Measurements from ENCODE around the gene EEPD1. TPM values are rescaled to one million over a fixed set of nuclear protein-coding genes. Genes with fewer than 3 reads are reported as not detected.

EEPD1 gene
- total RNA-seq, 1 experiment from 2014 or later: 48.0 TPM

GRCh38 chr7:36344622-36345021, 191.6 kb downstream of the EEPD1 start:
- TF ChIP-seq POLR2AphosphoS5 (IDR thresholded peaks at IDR 0.05; ENCODE audit: low read depth, low read length): no peak
- TF ChIP-seq, protein P1, sequence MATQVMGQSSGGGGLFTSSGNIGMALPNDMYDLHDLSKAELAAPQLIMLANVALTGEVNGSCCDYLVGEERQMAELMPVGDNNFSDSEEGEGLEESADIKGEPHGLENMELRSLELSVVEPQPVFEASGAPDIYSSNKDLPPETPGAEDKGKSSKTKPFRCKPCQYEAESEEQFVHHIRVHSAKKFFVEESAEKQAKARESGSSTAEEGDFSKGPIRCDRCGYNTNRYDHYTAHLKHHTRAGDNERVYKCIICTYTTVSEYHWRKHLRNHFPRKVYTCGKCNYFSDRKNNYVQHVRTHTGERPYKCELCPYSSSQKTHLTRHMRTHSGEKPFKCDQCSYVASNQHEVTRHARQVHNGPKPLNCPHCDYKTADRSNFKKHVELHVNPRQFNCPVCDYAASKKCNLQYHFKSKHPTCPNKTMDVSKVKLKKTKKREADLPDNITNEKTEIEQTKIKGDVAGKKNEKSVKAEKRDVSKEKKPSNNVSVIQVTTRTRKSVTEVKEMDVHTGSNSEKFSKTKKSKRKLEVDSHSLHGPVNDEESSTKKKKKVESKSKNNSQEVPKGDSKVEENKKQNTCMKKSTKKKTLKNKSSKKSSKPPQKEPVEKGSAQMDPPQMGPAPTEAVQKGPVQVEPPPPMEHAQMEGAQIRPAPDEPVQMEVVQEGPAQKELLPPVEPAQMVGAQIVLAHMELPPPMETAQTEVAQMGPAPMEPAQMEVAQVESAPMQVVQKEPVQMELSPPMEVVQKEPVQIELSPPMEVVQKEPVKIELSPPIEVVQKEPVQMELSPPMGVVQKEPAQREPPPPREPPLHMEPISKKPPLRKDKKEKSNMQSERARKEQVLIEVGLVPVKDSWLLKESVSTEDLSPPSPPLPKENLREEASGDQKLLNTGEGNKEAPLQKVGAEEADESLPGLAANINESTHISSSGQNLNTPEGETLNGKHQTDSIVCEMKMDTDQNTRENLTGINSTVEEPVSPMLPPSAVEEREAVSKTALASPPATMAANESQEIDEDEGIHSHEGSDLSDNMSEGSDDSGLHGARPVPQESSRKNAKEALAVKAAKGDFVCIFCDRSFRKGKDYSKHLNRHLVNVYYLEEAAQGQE (IDR thresholded peaks at IDR 0.05; ENCODE audit: insufficient read depth in 1 of 2, low read depth in 2 of 2, low read length in 1 of 2): no peak
- no peak for TF ChIP-seq CTCF (IDR thresholded peaks at IDR 0.05)
- TF ChIP-seq SIN3A (IDR thresholded peaks at IDR 0.05; ENCODE audit: borderline replicate concordance, insufficient read depth, low read depth, low read length): no peak
- no peak for TF ChIP-seq TCF7L2 (IDR thresholded peaks at IDR 0.05; ENCODE audit: low read depth, low read length)
- H3K9me3 ChIP-seq (ENCODE audit: control insufficient read depth, insufficient read depth, low read depth, low read length): no peaks in the 10 kb centered on the region; the same call in 1 of the 2 replicates
- BruUV-seq (replicated peaks): no TSS peak
- intact Hi-C loops (cut with micrococcal nuclease; ENCODE audit: unreplicated experiment) (no loop called here), in situ Hi-C loops (cut with HindIII; ENCODE audit: low pct_unique_long_range_greater_than_20kb, low sequenced_read_pairs) (no loop called here)
- ATAC-seq (no peak), DNase-seq (ENCODE audit: low read depth, low spot score) (no peak)
- H3K27me3 ChIP-seq (ENCODE audit: control insufficient read depth, insufficient read depth, low read length): no peaks in the 10 kb centered on the region
- ChIA-PET POLR2A (no interaction called here), CTCF (no interaction called here)
- H3K27ac ChIP-seq (ENCODE audit: low read length): no peak overlapping the region
- no peaks in the 10 kb centered on the region for H3K36me3 ChIP-seq (ENCODE audit: control insufficient read depth, insufficient read depth, low read length)
- peaks cover 31% of the 10 kb centered on the region for H3K4me1 ChIP-seq (ENCODE audit: control insufficient read depth, insufficient read depth, low read length)
- H3K4me3 ChIP-seq (ENCODE audit: low read depth in 2 of 2, low read length in 2 of 2): no peak overlapping the region

DNA sequence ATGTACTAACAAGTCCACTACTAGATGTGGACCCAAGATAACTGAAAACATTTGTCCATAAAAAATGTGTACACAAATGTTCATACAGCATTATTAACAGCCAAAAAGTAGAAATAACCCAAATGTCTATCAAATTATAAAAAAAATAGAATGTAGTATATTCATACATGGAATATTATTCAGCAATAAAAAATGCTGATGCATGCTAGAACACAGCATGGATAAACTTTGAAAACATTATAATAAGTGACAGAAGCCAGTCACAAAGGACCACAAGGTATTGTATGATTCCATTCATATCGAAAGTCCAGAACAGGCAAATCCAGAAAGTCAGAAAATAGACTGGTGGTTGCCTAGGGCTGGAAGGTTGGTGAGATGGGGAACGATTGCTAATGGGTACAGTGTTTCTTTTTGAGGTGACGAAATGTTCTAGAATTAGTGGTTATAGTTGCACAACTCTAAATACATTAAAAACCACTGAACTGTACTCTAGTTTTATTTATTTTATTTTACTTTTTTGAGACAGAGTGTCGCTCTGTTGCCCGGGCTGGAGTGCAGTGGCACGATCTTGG, 193.3 kb downstream of the EEPD1 start:
- CTCF ChIA-PET: no interaction called here
- no TSS peak for BruUV-seq (replicated peaks)
- TF ChIP-seq, protein P1 (IDR thresholded peaks at IDR 0.05; ENCODE audit: insufficient read depth in 1 of 2, low read depth in 2 of 2, low read length in 1 of 2): no peak
- TF ChIP-seq TCF7L2 (IDR thresholded peaks at IDR 0.05; ENCODE audit: low read depth, low read length): no peak
- no peak for TF ChIP-seq SIN3A (IDR thresholded peaks at IDR 0.05; ENCODE audit: borderline replicate concordance, insufficient read depth, low read depth, low read length)
- no peak for TF ChIP-seq CTCF (IDR thresholded peaks at IDR 0.05)
- TF ChIP-seq POLR2AphosphoS5 (IDR thresholded peaks at IDR 0.05; ENCODE audit: low read depth, low read length): no peak

More for the DNA sequence above, 193.3 kb downstream of the EEPD1 start:
- POLR2A ChIA-PET: no interaction called here
- no peaks in the 10 kb centered on the region for H3K27me3 ChIP-seq (ENCODE audit: control insufficient read depth, insufficient read depth, low read length)
- H3K4me3 ChIP-seq (ENCODE audit: low read depth in 2 of 2, low read length in 2 of 2): no peak overlapping the region
- H3K27ac ChIP-seq (ENCODE audit: low read length): no peak overlapping the region
- in situ Hi-C loops (cut with HindIII; ENCODE audit: low pct_unique_long_range_greater_than_20kb, low sequenced_read_pairs): no loop called here
- ATAC-seq (no peak), DNase-seq (ENCODE audit: low read depth, low spot score) (no peak)
- intact Hi-C loops (cut with micrococcal nuclease; ENCODE audit: unreplicated experiment): no loop called here
- H3K36me3 ChIP-seq (ENCODE audit: control insufficient read depth, insufficient read depth, low read length): no peaks in the 10 kb centered on the region
- peaks cover 37% of the 10 kb centered on the region for H3K4me1 ChIP-seq (ENCODE audit: control insufficient read depth, insufficient read depth, low read length)
- H3K9me3 ChIP-seq (ENCODE audit: control insufficient read depth, insufficient read depth, low read depth, low read length): no peaks in the 10 kb centered on the region; the same call in 1 of the 2 replicates

Data from Panc1 (cell line).